Measurements from ENCODE around the gene NUP214.
"Not testable (repeated sequence)": the region's sequence is repeated elsewhere in the genome, so short reads cannot be mapped to it uniquely, and the experiment has no call there.

The NUP214 gene

GRCh38 chr9:131238402-131239021 lies 113.1 kb downstream of the NUP214 start:
- no peak for DNase-seq
- H3K36me3 Mint-ChIP-seq (ENCODE audit: low read depth), result peaks cover 21% of the 10 kb centered on the region
- no peak for TF ChIP-seq CTCF (IDR thresholded peaks at IDR 0.05)
- H3K9me3 Mint-ChIP-seq, result peaks cover 16% of the 10 kb centered on the region
- peak overlapping the region; percentile 82 for H3K27ac Mint-ChIP-seq
- peaks cover 4% of the 10 kb centered on the region for H3K27me3 Mint-ChIP-seq (ENCODE audit: low read depth, poor library complexity)
- peaks cover 29% of the 10 kb centered on the region for H3K4me1 Mint-ChIP-seq
- no peak overlapping the region for H3K4me3 Mint-ChIP-seq

GRCh38 chr9:131239161-131239975 lies 114.0 kb downstream of the NUP214 start:
- Mint-ChIP-seq H3K4me1 (peaks cover 29% of the 10 kb centered on the region), H3K27ac (peak overlapping the region; percentile 72), H3K36me3 (ENCODE audit: low read depth) (peaks cover 14% of the 10 kb centered on the region), H3K4me3 (no peak overlapping the region), H3K9me3 (peaks cover 19% of the 10 kb centered on the region), H3K27me3 (ENCODE audit: low read depth, poor library complexity) (peaks cover 5% of the 10 kb centered on the region)
- no peak for TF ChIP-seq CTCF (IDR thresholded peaks at IDR 0.05)
- no peak for DNase-seq

- Mint-ChIP-seq H3K9me3 (peaks cover 25% of the 10 kb centered on the region), H3K4me1 (peaks cover 29% of the 10 kb centered on the region), H3K4me3 (no peak overlapping the region), H3K36me3 (ENCODE audit: low read depth) (peaks cover 6% of the 10 kb centered on the region), H3K27ac (peak overlapping the region; percentile 72), H3K27me3 (ENCODE audit: low read depth, poor library complexity) (peaks cover 8% of the 10 kb centered on the region)
- no peak for DNase-seq
- TF ChIP-seq CTCF (IDR thresholded peaks at IDR 0.05), result no peak
Observed at GRCh38 chr9:131240047-131240921, 114.9 kb downstream of the NUP214 start.

- H3K9me3 Mint-ChIP-seq, result peaks cover 33% of the 10 kb centered on the region
- peaks cover 14% of the 10 kb centered on the region for H3K27me3 Mint-ChIP-seq (ENCODE audit: low read depth, poor library complexity)
- not testable (repeated sequence) for H3K27ac Mint-ChIP-seq; H3K36me3 Mint-ChIP-seq (ENCODE audit: low read depth); H3K4me3 Mint-ChIP-seq; DNase-seq
- H3K4me1 Mint-ChIP-seq, result peaks cover 12% of the 10 kb centered on the region
Observed at GRCh38 chr9:131244331-131244730, 118.9 kb downstream of the NUP214 start.

- H3K27ac Mint-ChIP-seq, result no peak overlapping the region
- DNase-seq, result no peak
- H3K27me3 Mint-ChIP-seq (ENCODE audit: low read depth, poor library complexity), result peaks cover 14% of the 10 kb centered on the region
- no peaks in the 10 kb centered on the region for H3K4me1 Mint-ChIP-seq
- H3K9me3 Mint-ChIP-seq, result peaks cover 30% of the 10 kb centered on the region
- no peak for TF ChIP-seq CTCF (IDR thresholded peaks at IDR 0.05)
- H3K36me3 Mint-ChIP-seq (ENCODE audit: low read depth), result peaks cover 6% of the 10 kb centered on the region
- no peak overlapping the region for H3K4me3 Mint-ChIP-seq
Observed at GRCh38 chr9:131246618-131247017, 121.2 kb downstream of the NUP214 start.

GRCh38 chr9:131252120-131252519 lies 126.7 kb downstream of the NUP214 start:
- no peak for DNase-seq
- Mint-ChIP-seq H3K9me3 (no peaks in the 10 kb centered on the region), H3K4me3 (no peak overlapping the region), H3K4me1 (peaks cover 18% of the 10 kb centered on the region), H3K36me3 (ENCODE audit: low read depth) (no peaks in the 10 kb centered on the region), H3K27ac (no peak overlapping the region), H3K27me3 (ENCODE audit: low read depth, poor library complexity) (peaks cover 8% of the 10 kb centered on the region)
- TF ChIP-seq CTCF (IDR thresholded peaks at IDR 0.05), result no peak

All from nephron progenitor cell (in vitro differentiated cells).